ENCODE data around the gene ZC3H18.

DNA sequence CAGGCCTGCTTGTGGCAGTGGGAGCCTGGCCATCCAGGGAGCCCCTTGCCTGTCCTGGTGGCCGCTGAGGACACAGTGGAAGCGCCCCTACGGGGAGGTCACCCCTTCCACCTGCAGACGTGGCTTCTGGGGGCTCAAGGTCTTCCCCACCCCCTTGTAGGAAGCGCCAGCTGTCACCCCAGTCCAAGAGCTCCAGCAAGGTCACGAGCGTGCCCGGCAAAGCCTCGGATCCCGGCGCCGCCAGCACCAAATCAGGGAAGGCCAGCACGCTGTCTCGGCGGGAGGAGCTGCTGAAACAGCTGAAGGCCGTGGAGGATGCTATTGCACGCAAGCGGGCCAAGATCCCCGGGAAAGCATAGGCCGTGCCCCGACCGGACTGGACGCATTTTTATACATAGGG is 60.7 kb downstream of the ZC3H18 start:
- TF ChIP-seq, protein P1, sequence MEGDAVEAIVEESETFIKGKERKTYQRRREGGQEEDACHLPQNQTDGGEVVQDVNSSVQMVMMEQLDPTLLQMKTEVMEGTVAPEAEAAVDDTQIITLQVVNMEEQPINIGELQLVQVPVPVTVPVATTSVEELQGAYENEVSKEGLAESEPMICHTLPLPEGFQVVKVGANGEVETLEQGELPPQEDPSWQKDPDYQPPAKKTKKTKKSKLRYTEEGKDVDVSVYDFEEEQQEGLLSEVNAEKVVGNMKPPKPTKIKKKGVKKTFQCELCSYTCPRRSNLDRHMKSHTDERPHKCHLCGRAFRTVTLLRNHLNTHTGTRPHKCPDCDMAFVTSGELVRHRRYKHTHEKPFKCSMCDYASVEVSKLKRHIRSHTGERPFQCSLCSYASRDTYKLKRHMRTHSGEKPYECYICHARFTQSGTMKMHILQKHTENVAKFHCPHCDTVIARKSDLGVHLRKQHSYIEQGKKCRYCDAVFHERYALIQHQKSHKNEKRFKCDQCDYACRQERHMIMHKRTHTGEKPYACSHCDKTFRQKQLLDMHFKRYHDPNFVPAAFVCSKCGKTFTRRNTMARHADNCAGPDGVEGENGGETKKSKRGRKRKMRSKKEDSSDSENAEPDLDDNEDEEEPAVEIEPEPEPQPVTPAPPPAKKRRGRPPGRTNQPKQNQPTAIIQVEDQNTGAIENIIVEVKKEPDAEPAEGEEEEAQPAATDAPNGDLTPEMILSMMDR (conservative IDR thresholded peaks at IDR 0.05; ENCODE audit: low read depth, low read length), result no peak
- no peak for TF ChIP-seq EZH2phosphoT487 (IDR thresholded peaks at IDR 0.05; ENCODE audit: borderline replicate concordance, low read length)
